Esophagus muscularis mucosa (tissue), 4 donors: ENCODE data around the gene MAGI1. TPM values are rescaled to one million over a fixed set of nuclear protein-coding genes. Genes with fewer than 3 reads are reported as not detected.

Experiments
- DNase-seq: peaks from one replicate; pipeline ENCODE4 v3.0.0-alpha.2; 2017; ENCODE audit errors: extremely low spot score
- H3K27ac ChIP-seq, 4 donors: fragments of 200-600 bp; sonication (generic); replicated peaks in 1 of 4; 1 replicate in 3 of 4; 2 replicates in 1 of 4; pipeline ENCODE4 v1.5.1; 2016 to 2019; ENCODE audit warnings: mild to moderate bottlenecking in 1 of 4
- H3K27me3 ChIP-seq, 4 donors: fragments of 200-600 bp; sonication (generic); one replicate each; pipeline versions ENCODE4 v1.5.1 to v1.6.0; 2016 to 2019
- H3K36me3 ChIP-seq, 4 donors: fragments of 200-600 bp; sonication (generic); one replicate each; pipeline ENCODE4 v1.5.1; 2016 to 2019
- H3K4me1 ChIP-seq, 4 donors: fragments of 200-600 bp; sonication (generic); one replicate each; pipeline ENCODE4 v1.5.1; 2016 to 2019
- H3K4me3 ChIP-seq, 4 donors: fragments of 200-600 bp; sonication (generic); 1 replicate in 2 of 4; 2 replicates in 2 of 4; pipeline ENCODE4 v1.5.1; 2016 to 2019; ENCODE audit warnings: mild to moderate bottlenecking in 4 of 4, moderate library complexity in 1 of 4
- H3K9me3 ChIP-seq, 4 donors: fragments of 200-600 bp; sonication (generic); 1 replicate in 3 of 4; 2 replicates in 1 of 4; pipeline ENCODE4 v1.5.1; 2016 to 2019
- EP300 ChIP-seq: sonication (generic); formaldehyde crosslinking; IDR thresholded peaks from one replicate; pipeline ENCODE4 v1.6.1; 2017; ENCODE audit warnings: antibody characterized with exemption
- POLR2A ChIP-seq: fragments of 450-650 bp; IDR thresholded peaks from one replicate; pipeline ENCODE4 v1.6.1; 2017; ENCODE audit warnings: antibody characterized with exemption, moderate library complexity, mild to moderate bottlenecking, low read depth
- POLR2AphosphoS5 ChIP-seq, 2 donors: sonication (generic); formaldehyde crosslinking; IDR thresholded peaks; one replicate each; pipeline ENCODE4 v1.6.1; 2017; ENCODE audit warnings: antibody characterized with exemption in 2 of 2
- WGBS: methylation state at CpG from one replicate; pipeline ENCODE4 v1.1.5; 2018; 5-methylcytosine and 5-hydroxymethylcytosine counted together
- intact Hi-C: fragments of 100-400 bp; cut with DNase I; formaldehyde crosslinking; loops from one replicate; pipeline ENCODE4 v1.15.1; 2023
- total RNA-seq, 4 donors: library from RNA; depleted of rRNA; stranded (reverse); fragments of >200 nt; gene quantifications; one replicate each; pipeline versions ENCODE4 v1.1.0 to v1.2.1, GENCODE V29; 2016
- TF ChIP-seq, protein P1 (sequence below), 3 experiments: fragments of 200-600 bp in 2 of 3; fragments of 450-650 bp in 1 of 3; sonication (generic) in 2 of 3; IDR thresholded peaks; one replicate each; pipeline ENCODE4 v1.5.1; 2017 to 2019; ENCODE audit warnings: antibody characterized with exemption in 3 of 3, mild to moderate bottlenecking in 2 of 3, moderate library complexity in 1 of 3

The MAGI1 gene
- total RNA-seq, 4 donors from 2014 or later, result 17.1 to 35.1 (median 25.2) TPM

DNA sequence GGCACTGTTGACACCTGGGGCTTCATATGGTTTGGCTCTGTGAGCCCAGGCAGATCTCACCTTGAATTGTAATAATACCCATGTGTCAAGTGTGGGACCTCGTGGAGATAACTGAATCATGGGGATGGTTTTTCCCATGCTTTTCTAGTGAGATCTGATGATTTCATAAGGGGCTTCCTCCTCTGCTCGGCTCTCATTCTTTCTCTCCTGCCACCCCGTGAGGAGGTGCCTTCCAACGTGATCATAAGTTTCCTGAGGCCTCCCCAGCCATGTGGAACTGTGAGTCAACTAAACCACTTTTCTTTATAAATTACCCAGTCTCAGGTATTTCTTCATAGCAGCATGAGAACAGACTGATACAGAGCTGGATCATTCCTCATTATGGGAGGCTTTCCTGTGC is 695.0 kb downstream of the MAGI1 start:
- TF ChIP-seq, protein P1, sequence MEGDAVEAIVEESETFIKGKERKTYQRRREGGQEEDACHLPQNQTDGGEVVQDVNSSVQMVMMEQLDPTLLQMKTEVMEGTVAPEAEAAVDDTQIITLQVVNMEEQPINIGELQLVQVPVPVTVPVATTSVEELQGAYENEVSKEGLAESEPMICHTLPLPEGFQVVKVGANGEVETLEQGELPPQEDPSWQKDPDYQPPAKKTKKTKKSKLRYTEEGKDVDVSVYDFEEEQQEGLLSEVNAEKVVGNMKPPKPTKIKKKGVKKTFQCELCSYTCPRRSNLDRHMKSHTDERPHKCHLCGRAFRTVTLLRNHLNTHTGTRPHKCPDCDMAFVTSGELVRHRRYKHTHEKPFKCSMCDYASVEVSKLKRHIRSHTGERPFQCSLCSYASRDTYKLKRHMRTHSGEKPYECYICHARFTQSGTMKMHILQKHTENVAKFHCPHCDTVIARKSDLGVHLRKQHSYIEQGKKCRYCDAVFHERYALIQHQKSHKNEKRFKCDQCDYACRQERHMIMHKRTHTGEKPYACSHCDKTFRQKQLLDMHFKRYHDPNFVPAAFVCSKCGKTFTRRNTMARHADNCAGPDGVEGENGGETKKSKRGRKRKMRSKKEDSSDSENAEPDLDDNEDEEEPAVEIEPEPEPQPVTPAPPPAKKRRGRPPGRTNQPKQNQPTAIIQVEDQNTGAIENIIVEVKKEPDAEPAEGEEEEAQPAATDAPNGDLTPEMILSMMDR (IDR thresholded peaks at IDR 0.05), result no peak
- TF ChIP-seq POLR2A (no peak), POLR2AphosphoS5 (IDR thresholded peaks at IDR 0.05) (no peak), EP300 (no peak)
- no peaks in the 10 kb centered on the region for H3K36me3 ChIP-seq
- H3K9me3 ChIP-seq, result no peaks in the 10 kb centered on the region
- H3K4me1 ChIP-seq, result no peaks in the 10 kb centered on the region
- H3K27me3 ChIP-seq, result no peaks in the 10 kb centered on the region
- 86% methylated on average over 4 of the region's 4 CpGs for WGBS
- H3K4me3 ChIP-seq, result no peak overlapping the region
- no peak for DNase-seq
- H3K27ac ChIP-seq, result no peak overlapping the region
- intact Hi-C loops, result no loop called here

DNA sequence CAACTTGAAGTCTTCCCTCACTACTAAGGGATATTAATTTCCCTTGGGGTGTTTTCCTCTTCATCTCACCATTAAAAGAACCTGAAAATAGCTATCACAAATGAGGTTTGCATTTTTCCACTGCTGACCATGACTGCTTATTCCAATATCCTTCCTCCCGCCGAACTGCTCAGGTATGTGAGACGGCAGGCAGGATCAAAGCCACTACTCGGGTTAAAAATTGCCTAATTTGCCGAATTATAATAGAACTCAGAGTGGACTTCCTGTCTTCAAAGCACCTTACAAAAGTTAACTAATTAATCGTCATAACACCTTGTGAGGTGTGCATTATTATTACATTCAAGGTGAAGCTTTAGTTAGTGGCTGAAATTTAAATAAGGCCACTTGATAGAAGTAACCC is 695.7 kb downstream of the MAGI1 start:
- H3K27me3 ChIP-seq, result no peaks in the 10 kb centered on the region
- intact Hi-C loops, result no loop called here
- 98% methylated on average over 6 of the region's 6 CpGs for WGBS
- no peaks in the 10 kb centered on the region for H3K4me1 ChIP-seq
- H3K36me3 ChIP-seq, result no peaks in the 10 kb centered on the region
- no peaks in the 10 kb centered on the region for H3K9me3 ChIP-seq
- TF ChIP-seq POLR2A (no peak), POLR2AphosphoS5 (IDR thresholded peaks at IDR 0.05) (no peak), EP300 (no peak)
- TF ChIP-seq, protein P1 (IDR thresholded peaks at IDR 0.05), result no peak
- no peak overlapping the region for H3K4me3 ChIP-seq
- DNase-seq, result no peak
- H3K27ac ChIP-seq, result no peak overlapping the region

DNA sequence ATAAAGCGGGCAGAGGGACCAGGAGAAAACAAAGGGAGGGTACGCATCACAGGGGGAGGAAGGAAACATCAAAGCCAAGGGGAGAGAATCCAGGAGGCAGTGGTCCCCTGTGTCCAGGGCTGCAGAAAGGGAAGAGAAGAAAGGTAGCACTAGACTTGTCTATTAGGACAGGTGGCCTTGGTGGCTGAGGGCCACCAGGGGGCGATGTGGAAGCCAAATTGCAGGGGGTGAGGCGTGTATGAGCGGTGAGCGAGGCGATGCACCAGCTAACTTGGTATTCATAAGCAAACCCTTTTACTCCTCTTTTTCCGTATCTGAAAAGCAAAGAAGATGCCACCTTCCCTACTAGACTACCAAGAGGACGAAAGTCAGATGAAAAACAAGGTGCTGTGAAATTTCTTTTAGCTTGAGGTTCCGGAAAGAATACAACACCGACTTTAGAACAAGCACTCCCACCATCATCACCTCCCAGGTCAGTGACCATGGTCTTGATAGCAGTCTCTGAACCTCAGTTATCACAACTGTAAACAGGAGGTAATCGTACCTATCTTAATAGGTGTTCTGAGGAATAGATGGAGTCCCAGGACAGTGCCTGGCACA is 696.5 kb downstream of the MAGI1 start:
- intact Hi-C loops, result no loop called here
- DNase-seq, result no peak
- Histone ChIP-seq H3K4me1 (no peaks in the 10 kb centered on the region), H3K27me3 (peaks cover 0 to 3% (median 0%) of the 10 kb centered on the region in 4 donors), H3K9me3 (no peaks in the 10 kb centered on the region), H3K4me3 (no peak overlapping the region), H3K27ac (no peak overlapping the region), H3K36me3 (no peaks in the 10 kb centered on the region)
- 73% methylated on average over 12 of the region's 12 CpGs for WGBS
- no peak for TF ChIP-seq EP300
- TF ChIP-seq, protein P1 (IDR thresholded peaks at IDR 0.05), result peak; percentile 9 to 46 (median 32)

DNA sequence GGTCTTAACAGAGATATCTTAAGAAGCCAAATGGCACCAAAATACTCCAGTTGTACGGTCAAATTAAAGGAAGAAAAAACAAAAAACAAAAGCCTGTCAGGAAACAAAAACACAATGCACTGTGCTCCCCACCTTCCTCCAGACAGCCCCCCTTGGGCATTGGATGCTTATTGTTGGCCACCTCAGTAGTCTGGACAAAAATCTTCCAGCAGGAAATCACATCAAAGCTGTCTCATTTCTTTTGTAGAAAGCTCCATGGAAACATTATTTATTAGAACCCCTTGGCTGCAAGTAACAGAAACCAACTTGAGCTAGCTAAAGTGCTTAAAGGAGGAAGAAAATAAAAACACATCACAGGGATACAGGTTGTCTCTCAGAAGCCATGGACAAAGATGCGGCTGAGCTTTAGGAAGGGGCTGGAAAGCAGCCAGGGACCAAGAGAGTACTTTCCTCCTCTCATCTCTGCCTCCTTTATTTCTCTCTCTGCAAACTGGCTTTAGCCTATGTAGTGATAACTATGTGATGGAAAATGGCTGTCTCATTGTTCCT is 699.5 kb downstream of the MAGI1 start:
- Histone ChIP-seq H3K4me3 (no peak overlapping the region), H3K27me3 (peaks cover 0 to 4% (median 0%) of the 10 kb centered on the region in 4 donors), H3K9me3 (no peaks in the 10 kb centered on the region), H3K36me3 (no peaks in the 10 kb centered on the region), H3K27ac (no peak overlapping the region), H3K4me1 (peaks cover 0 to 4% (median under 1%) of the 10 kb centered on the region in 4 donors)
- no peak for DNase-seq
- TF ChIP-seq POLR2A (no peak), POLR2AphosphoS5 (IDR thresholded peaks at IDR 0.05) (no peak), EP300 (no peak)
- TF ChIP-seq, protein P1 (IDR thresholded peaks at IDR 0.05), result no peak
- WGBS, result 73% methylated on average over 2 of the region's 2 CpGs
- intact Hi-C loops, result no loop called here

DNA sequence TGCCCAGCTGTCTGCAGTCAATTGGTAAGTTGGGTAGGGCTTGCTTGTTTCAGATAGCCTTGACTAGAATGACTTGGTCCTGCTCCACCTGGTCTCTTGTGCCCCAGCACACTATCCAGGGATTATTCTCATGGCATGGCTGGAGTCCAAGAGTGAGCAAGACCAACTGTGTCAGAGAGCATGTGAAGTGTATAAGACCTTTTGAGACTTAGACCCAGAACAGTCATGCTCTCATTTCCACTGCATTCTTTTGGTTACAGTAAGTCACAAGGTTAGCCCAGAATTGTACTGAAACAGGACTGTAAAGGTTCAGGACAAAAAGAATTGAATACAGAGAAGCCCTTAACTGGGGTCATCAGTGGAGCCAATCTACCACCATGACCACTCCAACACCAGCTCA is 700.1 kb downstream of the MAGI1 start:
- intact Hi-C loops, result no loop called here
- DNase-seq, result no peak
- TF ChIP-seq POLR2AphosphoS5 (IDR thresholded peaks at IDR 0.05) (no peak), EP300 (no peak), POLR2A (no peak)
- TF ChIP-seq, protein P1 (IDR thresholded peaks at IDR 0.05), result no peak
- H3K9me3 ChIP-seq, result no peaks in the 10 kb centered on the region
- H3K27me3 ChIP-seq, result peaks cover 0 to 4% (median 0%) of the 10 kb centered on the region in 4 donors
- H3K4me3 ChIP-seq, result no peak overlapping the region
- no peak overlapping the region for H3K27ac ChIP-seq
- no peaks in the 10 kb centered on the region for H3K36me3 ChIP-seq
- H3K4me1 ChIP-seq, result peaks cover 0 to 10% (median 6%) of the 10 kb centered on the region in 4 donors
